HepG2 (cell line): ENCODE data around the gene DTYMK. TPM values are rescaled to one million over a fixed set of nuclear protein-coding genes. Genes with fewer than 3 reads are reported as not detected.

Source experiments
- FOXC1 ChIP-seq: sonication (generic); formaldehyde crosslinking; IDR thresholded peaks from 2 replicates; pipeline ENCODE4 v1.8.0; 2022; ENCODE audit warnings: mild to moderate bottlenecking, missing genetic modification reagents, borderline replicate concordance
- HMGA1 ChIP-seq: sonication (generic); formaldehyde crosslinking; conservative IDR thresholded peaks from 2 replicates; pipeline ENCODE4 v1.4.0; 2020; ENCODE audit warnings: missing genetic modification reagents
- HNRNPL ChIP-seq: fragments of 200-400 bp; formaldehyde crosslinking; IDR thresholded peaks from 2 replicates; pipeline ENCODE4 v1.6.1; 2017; ENCODE audit warnings: mild to moderate bottlenecking, low read depth, low read length
- JUN ChIP-seq: sonication (generic); formaldehyde crosslinking; IDR thresholded peaks from 2 replicates; pipeline ENCODE4 v1.4.0; 2020; ENCODE audit warnings: mild to moderate bottlenecking, missing genetic modification reagents
- KLF15 ChIP-seq: sonication (generic); formaldehyde crosslinking; IDR thresholded peaks from 2 replicates; pipeline ENCODE4 v1.8.1; 2023; ENCODE audit warnings: borderline replicate concordance, mild to moderate bottlenecking, inconsistent platforms, missing genetic modification reagents, mixed read lengths
- NFYC ChIP-seq: IDR thresholded peaks from 2 replicates; pipeline ENCODE4 v1.6.1; 2016; ENCODE audit warnings: missing genetic modification reagents, missing compliant biosample characterization
- NR1H2 ChIP-seq: sonication (generic); formaldehyde crosslinking; IDR thresholded peaks from 2 replicates; pipeline ENCODE4 v1.8.1; 2022; ENCODE audit warnings: low read depth, missing genetic modification reagents, borderline replicate concordance
- PRMT3 ChIP-seq: sonication (generic); formaldehyde crosslinking; IDR thresholded peaks from 2 replicates; pipeline ENCODE4 v1.8.1; 2022; ENCODE audit warnings: low read depth, mild to moderate bottlenecking, moderate library complexity, missing genetic modification reagents, borderline replicate concordance
- RBM22 ChIP-seq: fragments of 200-400 bp; formaldehyde crosslinking; optimal IDR thresholded peaks from 2 replicates; pipeline ENCODE3; 2017; ENCODE audit warnings: mild to moderate bottlenecking, low read length, moderate library complexity
- SAFB2 ChIP-seq: sonication (generic); formaldehyde crosslinking; IDR thresholded peaks from 2 replicates; pipeline ENCODE4 v1.5.1; 2020; ENCODE audit warnings: missing genetic modification reagents, low read depth, mild to moderate bottlenecking, borderline replicate concordance
- SALL1 ChIP-seq: sonication (generic); formaldehyde crosslinking; IDR thresholded peaks from 2 replicates; pipeline ENCODE4 v1.8.0; 2022; ENCODE audit warnings: mild to moderate bottlenecking, missing genetic modification reagents
- SP1 ChIP-seq, 2 experiments: fragments of 450-650 bp in 1 of 2; sonication (generic) in 1 of 2; formaldehyde crosslinking in 1 of 2; IDR thresholded peaks; 2 replicates each; pipeline versions ENCODE4 v1.4.0 to v1.6.1; 2016 to 2020; ENCODE audit warnings: missing genetic modification reagents in 1 of 2
- TAF1 ChIP-seq: sonication (generic); formaldehyde crosslinking; IDR thresholded peaks from 2 replicates; pipeline ENCODE4 v1.4.0; 2020; ENCODE audit warnings: missing genetic modification reagents
- TP53 ChIP-seq: sonication (generic); formaldehyde crosslinking; conservative IDR thresholded peaks from 2 replicates; pipeline ENCODE4 v1.4.0; 2020; ENCODE audit warnings: missing genetic modification reagents
- ZC3H4 ChIP-seq: sonication (generic); formaldehyde crosslinking; IDR thresholded peaks from 2 replicates; pipeline ENCODE4 v1.4.0; 2020; ENCODE audit warnings: missing genetic modification reagents, borderline replicate concordance
- ZNF235 ChIP-seq: sonication (generic); formaldehyde crosslinking; IDR thresholded peaks from 2 replicates; pipeline ENCODE4 v1.8.1; 2023; ENCODE audit warnings: mild to moderate bottlenecking, missing genetic modification reagents, borderline replicate concordance
- ZNF24 ChIP-seq: fragments of 450-650 bp; IDR thresholded peaks from 2 replicates; pipeline ENCODE4 v1.6.1; 2017; ENCODE audit warnings: antibody characterized with exemption, mild to moderate bottlenecking
- ZNF251 ChIP-seq: sonication (generic); formaldehyde crosslinking; IDR thresholded peaks from 2 replicates; pipeline ENCODE4 v1.9.0; 2021; ENCODE audit warnings: mild to moderate bottlenecking, missing genetic modification reagents
- ZNF292 ChIP-seq: sonication (generic); formaldehyde crosslinking; IDR thresholded peaks from 2 replicates; pipeline ENCODE4 v1.8.1; 2022; ENCODE audit warnings: mild to moderate bottlenecking, low read depth, missing genetic modification reagents, borderline replicate concordance
- ZNF660 ChIP-seq: sonication (generic); formaldehyde crosslinking; IDR thresholded peaks from 2 replicates; pipeline ENCODE4 v1.5.1; 2020; ENCODE audit warnings: mild to moderate bottlenecking, low read depth, missing genetic modification reagents, borderline replicate concordance
- polyA plus RNA-seq, 8 experiments: library from polyadenylated mRNA; depleted of rRNA in 3 of 8; stranded (reverse) in 7 of 8; unstranded in 1 of 8; fragments of >200 nt; fragmentation: Illumina TruSeq in 4 of 8; extraction: Trizol in 4 of 8; gene quantifications; 2 replicates each; pipeline versions ENCODE4 v1.2.1 to v1.2.3, GENCODE V29; 2011 to 2016; ENCODE audit warnings: low read depth in 4 of 8, missing spikeins in 1 of 8, mixed read lengths in 1 of 8; ENCODE audit not compliant: insufficient read depth in 1 of 8
- total RNA-seq, 5 experiments: library from RNA; depleted of rRNA; stranded (reverse); fragments of >200 nt; fragmentation: Illumina TruSeq; extraction: Trizol; gene quantifications; 2 replicates each; pipeline ENCODE4 v1.2.3, GENCODE V29; 2016; ENCODE audit warnings: low read depth in 1 of 5
- TF ChIP-seq, protein P1 (sequence below): sonication (generic); formaldehyde crosslinking; IDR thresholded peaks from 2 replicates; pipeline ENCODE4 v1.4.0; 2020; ENCODE audit warnings: mild to moderate bottlenecking, missing genetic modification reagents
- TF ChIP-seq, protein P2 (sequence below): sonication (generic); formaldehyde crosslinking; IDR thresholded peaks from 2 replicates; pipeline ENCODE4 v1.4.0; 2020; ENCODE audit warnings: missing genetic modification reagents
- TF ChIP-seq, protein P3 (sequence below), 2 experiments: sonication (generic) in 1 of 2; formaldehyde crosslinking in 1 of 2; IDR thresholded peaks; 2 replicates each; pipeline versions ENCODE4 v1.4.0 to v1.6.1; 2016 to 2020; ENCODE audit warnings: borderline replicate concordance in 1 of 2, low read depth in 1 of 2, mild to moderate bottlenecking in 1 of 2, missing genetic modification reagents in 1 of 2

The DTYMK gene
- total and polyA plus RNA-seq, 2 of the 13 experiments (the other 11 are each of a cell fraction or from before 2014, with no cell fraction given) = 57.5 to 134 TPM

DNA sequence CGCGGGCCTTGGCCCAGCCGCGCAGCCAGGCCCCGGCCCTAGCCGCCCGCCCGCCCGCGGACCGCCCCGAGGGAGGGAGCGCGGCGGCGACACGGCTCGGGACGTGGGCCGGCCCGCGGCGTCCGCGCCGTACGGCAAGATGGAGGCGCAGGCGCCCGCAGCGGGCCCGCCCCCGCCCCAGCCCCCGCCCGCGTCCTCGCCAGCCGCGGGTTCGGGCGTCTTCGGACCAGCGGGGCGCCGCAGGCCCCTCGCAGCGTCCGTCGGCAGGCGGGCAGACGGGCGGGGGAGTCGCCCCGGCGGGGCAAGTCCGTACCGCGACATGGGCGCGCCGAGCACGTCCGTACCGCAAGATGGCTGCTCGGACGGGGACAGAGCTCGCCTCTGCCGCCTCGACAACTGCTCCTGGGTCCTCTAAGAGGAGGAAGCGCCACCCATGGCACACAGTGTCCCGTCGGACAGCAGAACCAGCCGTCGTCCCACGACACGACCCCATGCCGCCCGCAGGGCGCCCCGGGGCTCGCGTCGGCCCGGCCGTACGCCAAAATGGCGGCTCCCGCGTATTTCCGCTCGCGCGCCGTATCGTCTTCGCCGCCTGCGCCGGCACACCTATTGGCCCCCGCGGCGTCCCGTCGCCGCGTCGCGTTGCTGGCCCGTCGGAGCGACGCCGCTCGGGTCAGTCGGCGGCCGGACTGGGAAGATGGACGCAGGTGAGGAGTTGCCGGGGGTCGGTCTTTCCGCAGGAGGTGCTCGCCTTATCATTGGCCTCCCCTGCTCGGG lies 49.4 kb downstream of the DTYMK start, which contains the start of the genes ATG4B and THAP4 (continued):
- TF ChIP-seq, protein P1, sequence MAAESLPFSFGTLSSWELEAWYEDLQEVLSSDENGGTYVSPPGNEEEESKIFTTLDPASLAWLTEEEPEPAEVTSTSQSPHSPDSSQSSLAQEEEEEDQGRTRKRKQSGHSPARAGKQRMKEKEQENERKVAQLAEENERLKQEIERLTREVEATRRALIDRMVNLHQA (CRISPR knock-in tag) = no peak
- TF ChIP-seq, protein P2, sequence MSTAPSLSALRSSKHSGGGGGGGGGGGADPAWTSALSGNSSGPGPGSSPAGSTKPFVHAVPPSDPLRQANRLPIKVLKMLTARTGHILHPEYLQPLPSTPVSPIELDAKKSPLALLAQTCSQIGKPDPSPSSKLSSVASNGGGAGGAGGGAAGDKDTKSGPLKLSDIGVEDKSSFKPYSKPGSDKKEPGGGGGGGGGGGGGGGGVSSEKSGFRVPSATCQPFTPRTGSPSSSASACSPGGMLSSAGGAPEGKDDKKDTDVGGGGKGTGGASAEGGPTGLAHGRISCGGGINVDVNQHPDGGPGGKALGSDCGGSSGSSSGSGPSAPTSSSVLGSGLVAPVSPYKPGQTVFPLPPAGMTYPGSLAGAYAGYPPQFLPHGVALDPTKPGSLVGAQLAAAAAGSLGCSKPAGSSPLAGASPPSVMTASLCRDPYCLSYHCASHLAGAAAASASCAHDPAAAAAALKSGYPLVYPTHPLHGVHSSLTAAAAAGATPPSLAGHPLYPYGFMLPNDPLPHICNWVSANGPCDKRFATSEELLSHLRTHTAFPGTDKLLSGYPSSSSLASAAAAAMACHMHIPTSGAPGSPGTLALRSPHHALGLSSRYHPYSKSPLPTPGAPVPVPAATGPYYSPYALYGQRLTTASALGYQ = peak; percentile 75; the same call in 1 of the 2 replicates
- peak; percentile 91; the same call in 1 of the 2 replicates for TF ChIP-seq TP53 (CRISPR knock-in tag)
- no peak for TF ChIP-seq ZNF292
- TF ChIP-seq FOXC1 (CRISPR knock-in tag) = peak; percentile 85; the same call in 1 of the 2 replicates
- no peak for TF ChIP-seq HNRNPL
- TF ChIP-seq RBM22 = no peak
- TF ChIP-seq ZNF251 = no peak
- TF ChIP-seq TAF1 (CRISPR knock-in tag) = peak; percentile 88
- no peak for TF ChIP-seq SP1 (IDR thresholded peaks at IDR 0.05)
- TF ChIP-seq SP1 (CRISPR knock-in tag; IDR thresholded peaks at IDR 0.05) = no peak; the same call in 1 of the 2 replicates
- TF ChIP-seq SAFB2 = peak; percentile 58; the same call in 1 of the 2 replicates
- no peak for TF ChIP-seq HMGA1
- TF ChIP-seq ZNF24 = no peak
- no peak for TF ChIP-seq KLF15
- peak; percentile 82 for TF ChIP-seq NFYC
- TF ChIP-seq, protein P3, sequence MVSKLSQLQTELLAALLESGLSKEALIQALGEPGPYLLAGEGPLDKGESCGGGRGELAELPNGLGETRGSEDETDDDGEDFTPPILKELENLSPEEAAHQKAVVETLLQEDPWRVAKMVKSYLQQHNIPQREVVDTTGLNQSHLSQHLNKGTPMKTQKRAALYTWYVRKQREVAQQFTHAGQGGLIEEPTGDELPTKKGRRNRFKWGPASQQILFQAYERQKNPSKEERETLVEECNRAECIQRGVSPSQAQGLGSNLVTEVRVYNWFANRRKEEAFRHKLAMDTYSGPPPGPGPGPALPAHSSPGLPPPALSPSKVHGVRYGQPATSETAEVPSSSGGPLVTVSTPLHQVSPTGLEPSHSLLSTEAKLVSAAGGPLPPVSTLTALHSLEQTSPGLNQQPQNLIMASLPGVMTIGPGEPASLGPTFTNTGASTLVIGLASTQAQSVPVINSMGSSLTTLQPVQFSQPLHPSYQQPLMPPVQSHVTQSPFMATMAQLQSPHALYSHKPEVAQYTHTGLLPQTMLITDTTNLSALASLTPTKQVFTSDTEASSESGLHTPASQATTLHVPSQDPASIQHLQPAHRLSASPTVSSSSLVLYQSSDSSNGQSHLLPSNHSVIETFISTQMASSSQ (IDR thresholded peaks at IDR 0.05; ENCODE audit: low read depth) = no peak
- TF ChIP-seq, protein P3 (CRISPR knock-in tag; IDR thresholded peaks at IDR 0.05; ENCODE audit: borderline replicate concordance) = peak; percentile 58; the same call in 1 of the 2 replicates
- no peak for TF ChIP-seq ZNF235 (CRISPR knock-in tag)
- TF ChIP-seq ZNF660 = no peak
- TF ChIP-seq ZC3H4 (CRISPR knock-in tag) = 0 out of 2 replicates have a peak, but pooled peaks have one; percentile 63
- no peak for TF ChIP-seq PRMT3
- TF ChIP-seq SALL1 = peak; percentile 85
- TF ChIP-seq NR1H2 = peak; percentile 15; the same call in 1 of the 2 replicates
- TF ChIP-seq JUN = no peak
